KBM-7 (cell line): Measurements from ENCODE around the gene PYGL.
A peak's percentile ranks its signal among the peaks of the same experiment; 100 is the strongest.

Experiments used
- DNase-seq: peaks from one replicate; pipeline ENCODE4 v3.0.0-alpha.2; 2015
- in situ Hi-C: fragments of 300-500 bp; cut with MboI; formaldehyde crosslinking; loops from 2 replicates; pipeline ENCODE4 v1.14.3; 2020; ENCODE audit warnings: low sequenced_read_pairs, low pct_unique_long_range_greater_than_20kb, mixed read lengths

PYGL gene

DNA sequence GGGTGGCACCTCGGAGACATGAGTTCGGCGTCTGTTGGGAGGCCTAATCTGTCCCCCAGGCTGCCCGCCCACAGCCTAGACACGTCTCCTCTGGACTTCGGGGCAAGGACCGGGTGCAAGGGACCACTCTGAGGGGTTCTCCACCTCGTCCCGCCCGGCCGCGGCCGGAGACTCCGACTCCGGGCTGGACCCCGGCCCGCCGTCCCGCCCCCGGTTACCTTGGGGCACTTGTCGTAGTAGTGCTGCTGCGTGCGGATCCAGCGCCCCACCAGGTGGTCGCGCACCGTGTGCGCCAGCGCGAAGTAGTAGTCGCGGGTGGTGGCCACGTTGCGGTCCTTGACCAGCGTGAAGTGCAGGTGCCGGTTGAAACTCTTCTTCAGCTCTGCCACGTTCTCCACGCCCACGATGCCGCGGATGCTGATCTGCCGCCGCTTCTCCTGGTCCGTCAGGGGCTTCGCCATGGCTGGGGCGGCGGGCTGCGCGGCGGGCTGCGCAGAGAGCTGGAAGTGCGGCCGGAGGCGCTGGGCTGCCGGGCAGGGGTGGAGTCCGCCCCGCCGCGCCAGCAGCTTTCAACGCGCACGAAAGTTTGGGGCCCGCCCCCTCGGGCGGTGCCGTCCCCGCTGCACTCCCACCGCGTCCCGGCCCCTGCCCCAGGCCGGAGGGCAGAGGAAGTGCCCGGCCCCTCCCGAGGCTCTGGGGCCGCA lies at the start of gene PYGL:
PYGL (minus strand) TSS at position 541 of the 704 bp plus-strand sequence; CDS start at position 461, 80 bp downstream.
- DNase-seq: peak; percentile 84
- in situ Hi-C loops: no loop called here

DNA sequence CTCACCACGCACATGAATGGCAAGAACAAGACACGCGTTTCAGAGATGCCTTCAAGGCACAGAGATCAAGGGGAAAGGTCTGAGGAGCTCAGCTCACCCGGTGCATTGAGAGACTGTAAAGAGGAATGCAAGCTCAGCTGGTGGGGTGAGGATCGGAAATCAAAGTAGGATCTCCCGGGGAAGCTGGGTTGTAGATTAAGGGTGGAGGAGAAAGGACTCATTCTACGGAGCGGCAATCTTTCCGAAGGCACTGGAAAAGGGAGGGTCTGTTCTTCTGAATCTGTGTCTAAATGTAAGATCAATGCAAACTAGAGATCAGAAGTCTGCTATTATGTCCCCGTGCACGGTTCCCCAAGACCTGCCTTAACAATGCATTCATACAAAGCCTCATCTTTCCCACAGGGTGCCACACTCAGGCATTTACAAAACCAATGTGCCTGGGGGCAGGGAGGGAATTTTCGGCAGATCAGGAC lies 41.6 kb upstream of the PYGL start:
- in situ Hi-C loops: no loop called here
- no peak for DNase-seq

DNA sequence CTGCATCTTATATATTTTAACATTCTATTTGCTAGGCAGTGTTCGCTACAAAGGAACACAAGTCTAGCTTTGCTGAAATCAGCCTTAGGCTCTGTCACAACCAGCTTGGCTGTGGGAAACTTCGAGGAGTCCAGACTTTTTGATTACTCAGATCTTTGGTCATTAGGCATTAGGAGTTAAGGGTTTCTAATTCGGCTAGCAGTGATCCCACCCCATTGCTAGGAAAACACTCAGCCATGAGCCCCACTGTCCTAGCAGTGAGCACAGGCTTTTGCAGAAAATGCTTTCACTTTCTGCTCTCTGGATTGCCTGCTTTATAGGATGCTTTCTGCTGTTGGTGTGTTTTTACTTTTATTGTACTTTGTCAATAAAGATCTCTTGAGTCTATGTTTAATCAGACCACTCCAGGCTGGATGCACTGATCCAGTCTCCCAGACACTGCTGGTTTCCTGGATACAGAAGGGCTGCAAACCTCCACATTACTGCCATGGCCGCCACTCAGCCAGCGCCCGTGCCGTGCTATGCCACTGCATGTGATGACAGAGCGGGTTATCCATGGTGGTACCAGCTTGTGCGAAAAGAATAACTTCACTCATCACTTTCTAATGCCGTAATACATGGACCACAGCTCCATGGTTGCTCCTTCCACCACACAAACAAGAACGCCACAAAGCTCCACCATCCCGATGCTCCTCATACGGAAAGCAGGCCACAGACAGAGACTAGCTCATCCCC lies 41.0 kb upstream of the PYGL start:
- DNase-seq: no peak
- in situ Hi-C loops: no loop called here

DNA sequence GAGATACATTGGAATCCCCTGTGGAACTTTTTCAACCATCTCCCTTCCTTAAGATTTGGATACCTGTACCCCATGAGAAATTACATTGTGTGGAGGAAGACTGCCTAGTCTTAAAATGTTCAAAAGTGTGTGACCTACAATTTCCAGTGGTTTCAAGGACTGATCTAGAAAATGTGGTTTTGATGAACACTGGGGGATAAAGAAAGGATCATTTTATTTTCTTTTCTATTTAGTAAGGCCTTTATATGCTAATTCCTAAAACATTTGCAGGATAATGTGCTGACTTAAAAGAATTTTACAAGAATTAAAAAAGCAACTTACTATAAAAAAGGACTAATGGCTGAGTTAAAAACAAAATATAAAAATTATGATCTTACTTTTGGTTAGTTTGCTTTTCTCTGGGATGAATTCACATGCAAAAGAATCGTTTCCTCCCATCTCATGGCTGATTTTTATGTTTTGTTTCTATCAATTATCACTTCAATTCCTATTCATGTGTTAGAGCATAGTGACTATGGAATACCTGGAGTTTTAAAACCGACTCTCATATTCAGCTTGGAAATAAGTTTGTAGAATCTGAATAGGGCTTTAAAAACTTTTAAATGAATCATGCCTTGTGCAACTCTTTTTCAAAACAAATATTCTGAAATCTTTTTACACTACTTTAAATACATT lies 39.9 kb upstream of the PYGL start:
- no peak for DNase-seq
- in situ Hi-C loops: no loop called here

DNA sequence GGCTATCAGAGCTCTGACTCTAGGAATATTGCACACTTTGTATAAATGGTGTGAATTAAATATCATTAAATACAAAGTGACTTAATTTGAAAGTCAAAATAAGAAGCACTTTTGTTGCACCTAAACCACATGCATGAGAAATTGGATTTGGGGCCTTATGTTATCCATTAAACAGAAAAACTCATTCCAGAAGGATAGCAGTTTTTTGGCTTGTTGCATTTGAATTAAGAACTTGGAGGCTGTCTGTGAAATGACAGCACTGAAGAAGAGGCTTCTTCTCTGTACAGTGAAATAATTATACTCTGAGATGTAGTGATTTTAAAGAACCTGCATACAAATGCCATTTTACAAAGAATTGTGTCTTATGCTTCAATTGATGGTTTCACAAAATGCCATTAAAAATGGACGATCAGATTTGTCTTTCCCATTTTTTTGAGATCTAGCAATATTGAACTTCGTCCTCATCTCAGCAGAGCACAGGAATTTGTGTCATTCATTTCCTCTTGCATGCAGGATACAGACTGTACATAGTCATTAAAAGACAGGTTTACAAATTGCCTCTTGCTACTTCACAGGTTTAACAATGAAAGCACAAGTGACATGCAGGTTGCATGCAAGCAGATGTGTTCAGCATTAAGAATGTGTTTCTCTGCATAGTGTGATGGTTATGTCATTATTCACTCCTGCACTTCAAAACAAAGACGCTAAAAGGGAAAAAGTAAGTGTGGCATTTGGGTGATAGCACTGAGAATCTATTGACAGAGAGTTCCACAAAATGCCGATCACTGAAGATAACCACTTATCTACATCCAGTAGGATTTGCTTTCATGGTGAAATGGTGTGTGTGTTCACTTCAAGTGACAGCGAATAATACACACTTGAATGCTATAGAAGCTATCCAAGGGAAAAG lies 35.9 kb upstream of the PYGL start:
- in situ Hi-C loops: no loop called here

DNA sequence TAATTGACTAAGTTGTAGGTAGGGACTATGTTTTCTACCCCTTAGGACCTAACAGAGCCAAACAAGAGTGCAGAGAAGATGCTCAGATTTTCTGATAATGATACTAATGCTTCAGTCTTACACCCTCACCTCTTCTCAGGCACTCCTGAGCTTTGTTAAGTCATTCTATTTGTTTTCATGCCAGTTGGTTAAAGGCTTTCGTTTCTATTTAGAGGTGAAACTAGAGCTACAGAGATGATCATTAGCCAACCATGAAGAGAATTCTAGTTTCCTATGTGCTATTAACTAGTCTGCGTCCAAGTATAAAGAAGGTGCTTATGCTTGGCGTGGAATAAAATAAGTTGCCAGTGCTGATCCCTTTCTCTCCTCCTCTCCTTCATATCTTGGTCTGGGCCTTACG lies 34.6 kb upstream of the PYGL start:
- no peak for DNase-seq
- in situ Hi-C loops: no loop called here

More for the DNA sequence above, 35.9 kb upstream of the PYGL start:
- DNase-seq: no peak

DNA sequence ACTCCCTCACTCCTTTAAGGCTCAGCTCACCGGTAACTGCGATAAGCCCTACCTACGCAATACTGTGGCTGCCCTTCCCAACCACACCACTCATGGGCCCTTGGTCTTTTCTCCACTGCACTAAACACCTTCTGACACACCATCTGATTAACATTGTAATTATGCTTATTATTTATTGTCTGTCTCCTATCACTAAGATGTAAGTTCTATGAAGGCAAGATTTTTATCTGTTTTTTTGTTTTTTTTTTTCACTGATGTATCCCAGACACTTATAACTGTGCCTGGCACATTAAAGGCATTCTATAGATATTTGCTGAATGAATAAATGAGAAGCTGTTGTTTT lies 34.2 kb upstream of the PYGL start:
- in situ Hi-C loops: no loop called here

DNA sequence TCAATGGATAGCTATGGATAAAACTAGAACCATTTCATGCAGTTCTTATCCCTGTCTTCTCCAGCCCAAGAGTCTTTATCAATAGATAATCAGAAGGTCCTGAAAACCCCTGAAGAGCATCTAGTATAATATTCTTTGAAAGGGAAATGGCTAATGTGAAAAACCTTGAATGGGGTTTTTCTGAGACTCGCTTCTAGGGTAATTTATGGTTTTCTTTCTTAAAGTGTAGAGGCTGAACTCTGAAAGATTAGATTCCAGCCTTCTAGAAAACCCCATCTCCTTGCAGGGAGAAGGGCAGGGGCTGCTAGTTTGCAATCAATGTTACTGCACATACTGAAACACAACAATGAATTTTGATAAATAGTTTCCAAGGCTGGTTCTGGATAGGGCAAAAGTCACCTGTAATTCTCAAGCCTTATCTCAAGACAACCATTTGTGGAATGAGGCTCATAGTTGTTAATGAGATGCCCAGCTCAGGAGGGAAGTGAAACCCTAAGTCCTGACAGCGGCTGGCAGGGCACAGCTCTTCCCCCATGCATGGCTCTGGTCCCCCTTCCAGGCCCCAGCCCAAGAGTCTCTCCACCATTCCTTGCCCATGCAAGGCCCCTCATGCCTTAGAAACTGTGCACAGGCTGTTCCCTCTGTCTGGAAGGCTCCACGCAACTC lies 33.7 kb upstream of the PYGL start:
- no peak for DNase-seq
- in situ Hi-C loops: no loop called here

More for the DNA sequence above, 34.2 kb upstream of the PYGL start:
- no peak for DNase-seq

DNA sequence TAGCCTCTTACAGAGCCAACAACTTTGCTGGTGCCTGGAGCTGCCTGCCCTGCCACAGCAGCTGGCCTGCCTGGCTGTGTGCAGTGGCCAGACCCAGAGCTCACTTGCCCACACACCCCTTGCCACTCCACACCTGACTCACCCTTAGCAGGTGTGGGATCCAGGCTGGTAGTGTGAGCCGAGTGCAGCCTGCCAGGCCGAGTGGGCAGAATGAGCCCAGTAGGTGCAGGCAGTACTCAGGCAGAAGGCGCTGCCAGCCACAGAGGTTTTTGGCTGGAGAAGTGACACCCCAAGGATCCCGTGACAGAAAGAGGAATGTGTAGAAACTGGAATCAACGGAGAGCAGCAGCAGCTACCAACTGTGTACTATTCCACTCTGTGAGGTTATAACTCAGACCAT lies 29.8 kb upstream of the PYGL start:
- in situ Hi-C loops: no loop called here
- no peak for DNase-seq

DNA sequence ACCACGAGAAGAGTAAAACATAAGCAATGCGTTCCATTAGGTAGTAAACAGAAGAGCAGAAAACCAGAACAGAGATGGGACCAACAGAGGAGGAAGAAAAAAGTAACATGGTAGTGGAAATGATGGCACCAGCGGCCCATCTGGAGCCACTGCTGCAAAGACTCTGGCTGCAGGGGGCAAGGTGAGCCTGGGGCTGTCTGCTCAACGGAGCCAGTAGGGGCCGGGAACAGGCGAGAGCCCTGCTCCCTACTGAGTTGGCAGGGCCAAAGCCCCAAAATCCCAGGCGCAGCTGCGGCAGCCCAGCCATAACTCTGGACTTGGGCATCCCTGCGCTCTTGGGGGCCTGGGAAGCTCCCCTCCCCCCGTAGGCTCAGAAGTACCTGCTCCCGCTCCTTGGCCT lies 28.5 kb upstream of the PYGL start:
- no peak for DNase-seq
- in situ Hi-C loops: no loop called here

DNA sequence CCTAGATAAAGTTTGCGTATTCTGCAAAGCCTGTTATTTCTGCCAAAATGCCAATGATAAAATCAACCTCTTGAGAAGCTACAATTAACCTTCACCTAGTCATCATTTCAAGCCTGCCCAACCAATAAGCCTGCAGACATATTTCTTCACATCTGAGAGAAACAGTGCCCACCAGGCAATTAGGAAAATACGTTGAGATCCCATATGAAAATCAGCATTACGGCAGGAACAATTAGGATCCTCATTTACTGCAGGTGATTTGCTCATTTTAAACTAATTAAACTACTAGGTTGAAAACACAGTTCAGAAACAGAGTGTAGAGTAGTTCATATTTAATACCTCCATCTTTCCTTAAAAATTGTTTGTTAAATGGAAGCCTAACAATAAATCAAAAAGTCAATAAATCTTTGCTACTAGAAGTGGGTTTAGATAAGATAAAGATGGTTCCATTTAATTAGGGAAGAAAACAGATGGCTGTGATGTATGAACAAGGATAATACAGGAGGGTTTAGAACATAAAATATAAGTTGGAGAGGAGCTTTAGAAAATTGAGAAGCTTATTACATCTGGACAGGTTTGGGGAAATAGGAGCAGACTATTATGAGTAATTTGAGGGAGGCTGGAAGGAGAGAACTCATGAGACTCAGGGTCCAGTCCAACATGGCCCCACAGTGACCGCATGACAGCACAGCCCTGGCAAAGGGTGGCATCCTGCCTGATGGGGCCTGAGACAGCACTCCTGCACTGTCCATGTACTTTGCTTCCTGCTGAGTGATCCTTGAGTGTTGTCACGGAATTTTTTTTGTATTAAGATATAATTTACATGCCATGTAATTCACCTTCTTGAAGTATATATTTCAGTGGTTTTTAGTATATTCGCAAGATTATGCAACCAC lies 26.9 kb upstream of the PYGL start:
- in situ Hi-C loops: no loop called here
- DNase-seq: no peak

DNA sequence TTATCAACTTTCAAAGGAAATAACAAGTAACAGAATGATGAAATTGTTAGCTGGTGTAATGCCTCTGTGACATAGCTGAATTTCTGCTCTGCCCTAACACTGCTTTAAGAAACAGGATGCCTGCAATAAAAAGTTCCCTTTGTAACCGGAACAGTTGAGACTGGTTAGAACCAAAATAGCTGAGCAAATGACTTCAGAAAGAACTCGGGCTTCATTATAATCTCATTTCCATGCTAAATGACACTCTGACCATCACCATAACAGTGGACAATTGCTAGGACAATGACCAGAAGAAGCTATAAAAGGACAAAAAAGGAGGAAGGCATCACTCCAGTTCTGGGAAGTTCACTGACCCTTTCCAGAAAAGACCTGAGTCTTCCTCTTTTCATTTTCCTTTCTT lies 23.5 kb upstream of the PYGL start:
- in situ Hi-C loops: no loop called here
- DNase-seq: peak; percentile 28

DNA sequence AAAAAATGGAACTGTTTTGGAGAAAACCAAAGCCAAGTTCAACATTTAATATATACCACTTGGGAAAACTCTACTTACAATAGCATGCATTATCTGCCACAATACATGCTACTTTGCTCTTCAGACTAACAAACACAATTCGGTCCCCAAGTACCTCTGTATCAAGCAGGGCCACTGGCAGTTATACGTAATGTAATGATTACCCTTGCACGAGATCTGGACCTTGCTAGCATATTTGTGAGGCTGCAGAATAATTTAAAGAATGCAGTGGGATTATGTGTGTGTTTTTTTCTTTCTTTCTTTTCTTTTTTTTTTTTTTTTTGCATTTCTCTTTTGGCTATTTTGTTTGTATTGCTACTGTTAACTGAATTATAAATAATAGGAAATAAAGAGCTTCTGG lies 22.8 kb upstream of the PYGL start:
- in situ Hi-C loops: no loop called here
- DNase-seq: no peak

DNA sequence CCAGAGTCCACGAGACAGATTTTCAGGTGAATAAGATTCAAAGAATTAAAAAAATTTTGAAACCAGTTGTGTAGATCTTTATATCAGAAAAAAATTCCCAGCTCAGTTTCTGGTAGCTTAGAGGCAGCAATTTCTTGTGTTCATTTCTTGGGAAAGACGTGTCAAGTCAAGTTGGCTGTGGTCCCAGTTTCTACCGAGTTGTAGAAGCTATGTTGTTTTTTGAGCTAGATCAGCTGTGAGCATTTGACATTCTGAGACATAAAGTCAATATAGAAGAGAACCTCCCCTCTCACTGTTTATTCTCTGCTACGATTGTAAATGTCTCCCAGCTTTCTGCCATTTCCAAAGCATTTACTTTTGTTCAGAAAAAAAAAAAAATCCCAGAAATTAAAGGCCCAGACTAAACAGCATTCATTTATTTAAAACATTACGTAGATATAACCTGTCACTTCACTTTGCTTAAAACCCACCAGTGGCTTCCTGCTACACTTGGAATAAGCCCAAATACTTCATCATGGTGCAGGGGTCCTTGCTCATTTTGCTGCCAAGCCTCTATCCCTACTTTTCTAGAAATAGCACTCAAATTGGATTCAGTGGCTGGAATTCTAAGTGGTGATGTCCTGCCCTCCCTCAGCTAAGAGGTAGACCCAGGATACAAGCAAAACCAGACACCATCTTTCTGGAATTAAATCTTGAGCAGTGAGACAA lies 20.6 kb upstream of the PYGL start:
- no peak for DNase-seq

DNA sequence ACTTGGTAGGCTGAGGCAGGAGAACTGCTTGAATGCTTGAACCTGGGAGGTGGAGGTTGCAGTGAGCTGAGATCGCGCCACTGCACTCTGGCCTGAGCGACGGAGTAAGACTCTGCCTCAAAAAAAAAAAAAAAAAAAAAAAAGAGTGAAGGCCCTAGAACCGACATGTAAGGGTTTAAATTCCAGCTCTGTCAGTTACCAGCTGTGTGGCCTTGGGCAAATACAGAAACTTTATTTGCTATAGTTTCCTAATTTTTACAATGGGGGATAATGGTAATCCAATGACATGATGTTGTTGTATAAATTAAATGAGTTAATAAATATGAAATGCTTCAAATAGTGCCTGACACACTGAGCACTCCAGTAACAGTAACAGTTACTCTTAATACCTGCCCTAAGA lies 19.6 kb upstream of the PYGL start:
- DNase-seq: no peak
- in situ Hi-C loops: no loop called here

More for the DNA sequence above, 20.6 kb upstream of the PYGL start:
- in situ Hi-C loops: no loop called here

DNA sequence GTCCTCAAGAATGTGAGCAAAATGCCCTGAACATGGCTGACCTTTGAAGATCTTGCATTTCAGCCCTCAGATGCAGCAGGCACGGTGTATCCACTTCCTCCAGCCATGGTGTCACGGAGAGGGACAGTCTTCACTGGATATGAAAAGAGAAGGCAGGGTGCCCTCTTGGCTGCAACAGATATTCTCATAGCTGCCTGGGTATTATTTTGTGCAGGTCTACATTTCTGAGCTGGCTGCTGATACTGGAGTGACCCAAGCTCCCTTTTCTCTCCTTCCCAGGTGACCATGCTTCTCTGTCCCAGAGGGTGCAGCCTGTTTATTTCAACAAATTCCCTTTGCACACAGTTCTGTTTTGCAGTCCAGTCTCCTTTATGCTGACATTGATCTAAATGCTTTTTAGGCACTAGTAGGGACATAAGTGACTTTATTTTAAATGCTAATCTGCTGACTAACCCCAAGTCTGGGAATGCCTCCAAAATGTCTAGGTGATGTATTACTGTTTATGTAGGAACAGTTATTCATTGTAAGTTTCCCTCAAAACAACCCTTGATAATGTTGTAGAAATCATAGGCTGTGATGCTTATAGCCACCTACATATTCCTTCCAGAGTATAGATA lies 17.4 kb upstream of the PYGL start:
- in situ Hi-C loops: no loop called here
- no peak for DNase-seq

DNA sequence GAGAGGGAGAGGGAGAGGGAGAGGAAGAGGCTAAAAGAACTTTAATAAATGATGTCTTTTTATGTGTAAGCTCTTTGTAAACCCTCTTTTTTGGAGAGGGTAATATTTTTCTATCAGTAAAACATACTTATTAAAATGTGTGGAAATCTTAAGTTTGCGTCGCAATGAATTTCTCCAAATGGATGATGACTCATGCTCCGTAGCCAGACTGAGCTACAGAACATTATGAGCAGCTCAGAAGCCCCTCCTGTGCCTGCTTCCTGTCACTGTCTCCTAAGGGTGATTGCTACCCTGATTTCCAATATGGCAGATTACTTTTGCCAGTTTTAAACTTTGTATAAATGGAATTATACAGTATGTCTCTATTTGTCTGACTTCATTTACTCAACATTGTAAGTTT lies 13.0 kb upstream of the PYGL start:
- in situ Hi-C loops: no loop called here
- DNase-seq: no peak
